Fibroblast of mammary gland (primary cell): ENCODE measurements around the gene CREB5.
A peak's percentile ranks its signal among the peaks of the same experiment; 100 is the strongest.

Experiments
- DNase-seq: peaks from one replicate; pipeline ENCODE4 v3.0.0-alpha.2; 2010; ENCODE audit warnings: low read depth
- H3K4me3 ChIP-seq: 2 replicates; pipeline ENCODE4 v1.5.1; 2011; ENCODE audit warnings: low read depth, mild to moderate bottlenecking, low read length, moderate library complexity; ENCODE audit not compliant: control insufficient read depth
- TF ChIP-seq, protein P1 (sequence below): conservative IDR thresholded peaks from 2 replicates; pipeline ENCODE4 v1.5.1; 2011; ENCODE audit warnings: low read depth, low read length, inconsistent platforms; ENCODE audit not compliant: control insufficient read depth, insufficient read depth

The CREB5 gene

DNA sequence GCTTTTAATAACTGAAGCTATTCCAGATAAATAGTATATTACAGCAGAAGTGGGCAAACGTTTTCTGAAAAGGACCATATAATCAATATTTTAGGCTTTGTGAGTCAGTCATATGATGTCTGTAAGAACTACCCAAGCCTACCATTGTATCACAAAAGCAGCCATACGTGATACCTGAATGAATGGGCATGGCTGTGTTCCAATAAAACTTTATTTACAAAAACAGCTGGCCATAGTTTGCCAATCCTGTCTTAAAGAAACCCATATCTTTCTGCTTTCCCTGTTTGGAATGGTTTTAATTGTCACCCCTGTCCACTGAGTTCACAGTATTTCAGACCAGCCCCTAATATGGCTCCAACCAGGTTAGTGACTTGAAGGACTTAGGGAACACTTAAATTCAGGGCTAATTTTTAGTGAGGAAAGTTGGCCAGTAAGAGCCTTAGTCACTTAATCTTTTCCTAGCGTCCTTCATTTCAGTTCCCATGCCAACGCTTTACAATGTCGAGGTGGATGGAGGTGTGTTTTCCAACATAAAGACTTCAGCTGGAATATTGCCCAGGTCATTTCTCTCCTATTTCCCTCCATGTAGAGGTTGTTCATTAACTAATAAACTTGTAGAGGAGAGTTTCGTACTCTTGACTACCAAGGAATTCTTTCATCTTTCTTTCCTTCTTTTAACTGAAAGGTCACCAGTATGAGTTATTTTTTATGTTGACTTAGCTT, 361.3 kb downstream of the CREB5 start:
- H3K4me3 ChIP-seq, result no peak overlapping the region
- TF ChIP-seq, protein P1, sequence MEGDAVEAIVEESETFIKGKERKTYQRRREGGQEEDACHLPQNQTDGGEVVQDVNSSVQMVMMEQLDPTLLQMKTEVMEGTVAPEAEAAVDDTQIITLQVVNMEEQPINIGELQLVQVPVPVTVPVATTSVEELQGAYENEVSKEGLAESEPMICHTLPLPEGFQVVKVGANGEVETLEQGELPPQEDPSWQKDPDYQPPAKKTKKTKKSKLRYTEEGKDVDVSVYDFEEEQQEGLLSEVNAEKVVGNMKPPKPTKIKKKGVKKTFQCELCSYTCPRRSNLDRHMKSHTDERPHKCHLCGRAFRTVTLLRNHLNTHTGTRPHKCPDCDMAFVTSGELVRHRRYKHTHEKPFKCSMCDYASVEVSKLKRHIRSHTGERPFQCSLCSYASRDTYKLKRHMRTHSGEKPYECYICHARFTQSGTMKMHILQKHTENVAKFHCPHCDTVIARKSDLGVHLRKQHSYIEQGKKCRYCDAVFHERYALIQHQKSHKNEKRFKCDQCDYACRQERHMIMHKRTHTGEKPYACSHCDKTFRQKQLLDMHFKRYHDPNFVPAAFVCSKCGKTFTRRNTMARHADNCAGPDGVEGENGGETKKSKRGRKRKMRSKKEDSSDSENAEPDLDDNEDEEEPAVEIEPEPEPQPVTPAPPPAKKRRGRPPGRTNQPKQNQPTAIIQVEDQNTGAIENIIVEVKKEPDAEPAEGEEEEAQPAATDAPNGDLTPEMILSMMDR, result no peak
- no peak for DNase-seq

GRCh38 chr7:28774261-28774988, 362.1 kb downstream of the CREB5 start:
- no peak overlapping the region for H3K4me3 ChIP-seq
- TF ChIP-seq, protein P1, result no peak
- no peak for DNase-seq

GRCh38 chr7:28776463-28777157, 364.3 kb downstream of the CREB5 start:
- TF ChIP-seq, protein P1, result no peak
- no peak for DNase-seq

DNA sequence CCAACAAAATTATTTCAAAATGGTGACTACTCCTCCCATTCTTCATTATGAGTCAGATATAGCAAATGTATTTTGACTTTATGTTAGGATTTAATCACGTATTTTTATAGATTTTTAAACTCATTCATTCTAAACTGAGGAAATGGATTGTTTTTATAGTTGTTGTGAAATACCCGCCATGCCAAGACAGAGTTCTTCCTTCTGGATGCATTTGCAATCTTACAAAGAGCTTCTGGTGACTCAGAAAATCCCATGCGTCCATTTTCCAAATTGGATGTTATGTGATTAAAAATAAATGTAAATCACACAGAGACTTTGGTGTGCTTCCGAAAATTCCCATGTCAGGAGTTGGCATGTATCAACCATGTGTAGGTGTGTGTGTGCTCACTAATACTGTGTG, 366.5 kb downstream of the CREB5 start:
- TF ChIP-seq, protein P1, result no peak
- no peak overlapping the region for H3K4me3 ChIP-seq
- DNase-seq, result peak; percentile 79

More at GRCh38 chr7:28776463-28777157, 364.3 kb downstream of the CREB5 start:
- no peak overlapping the region for H3K4me3 ChIP-seq

DNA sequence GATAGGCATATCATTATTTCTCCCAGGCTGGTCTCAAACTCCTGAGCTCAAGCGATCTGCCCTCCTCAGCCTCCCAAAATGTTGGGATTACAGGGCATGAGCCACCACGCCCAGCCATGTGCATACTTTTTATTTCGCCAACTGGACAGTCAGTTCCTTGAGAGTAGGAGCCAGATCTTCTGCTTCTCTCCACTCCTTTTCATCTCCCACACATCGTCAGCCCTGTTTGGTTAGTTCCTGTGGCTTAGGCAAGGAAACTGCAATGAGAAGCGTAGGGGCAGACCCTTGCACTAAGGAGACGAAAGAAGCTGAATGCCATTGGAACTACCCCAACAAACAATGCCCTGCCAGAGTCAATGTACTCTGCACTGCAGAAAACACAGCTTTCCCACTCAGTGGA, 367.6 kb downstream of the CREB5 start:
- TF ChIP-seq, protein P1, result no peak
- no peak for DNase-seq
- H3K4me3 ChIP-seq, result no peak overlapping the region

GRCh38 chr7:28782362-28782761, 370.0 kb downstream of the CREB5 start:
- TF ChIP-seq, protein P1, result no peak
- no peak for DNase-seq
- no peak overlapping the region for H3K4me3 ChIP-seq
